NB4 (cell line): ENCODE measurements around the gene PREP.

Experiments
- DNase-seq: peaks from one replicate; pipeline ENCODE4 v3.0.0; 2010; ENCODE audit warnings: low read depth
- H3K4me3 ChIP-seq: one replicate; pipeline ENCODE4 v1.5.1; 2011; ENCODE audit warnings: mild to moderate bottlenecking, low read depth, low read length, moderate library complexity
- CTCF ChIP-seq: IDR thresholded peaks from one replicate; pipeline ENCODE4 v1.5.1; 2012; ENCODE audit warnings: low read depth, low read length
- MAX ChIP-seq: IDR thresholded peaks from 2 replicates; pipeline ENCODE4 v1.6.1; 2011; ENCODE audit warnings: low read depth, low read length
- MYC ChIP-seq: IDR thresholded peaks from 2 replicates; pipeline ENCODE4 v1.6.1; 2011; ENCODE audit warnings: low read depth, low read length
- POLR2A ChIP-seq: IDR thresholded peaks from 2 replicates; pipeline ENCODE4 v1.6.1; 2011; ENCODE audit warnings: mild to moderate bottlenecking; ENCODE audit not compliant: insufficient read length; ENCODE audit errors: extremely low read depth

The PREP gene

GRCh38 chr6:105292689-105293339 is 110.1 kb downstream of the PREP start:
- no peak overlapping the region for H3K4me3 ChIP-seq
- DNase-seq, result no peak
- TF ChIP-seq MYC (no peak), MAX (no peak), POLR2A (no peak), CTCF (no peak)

DNA sequence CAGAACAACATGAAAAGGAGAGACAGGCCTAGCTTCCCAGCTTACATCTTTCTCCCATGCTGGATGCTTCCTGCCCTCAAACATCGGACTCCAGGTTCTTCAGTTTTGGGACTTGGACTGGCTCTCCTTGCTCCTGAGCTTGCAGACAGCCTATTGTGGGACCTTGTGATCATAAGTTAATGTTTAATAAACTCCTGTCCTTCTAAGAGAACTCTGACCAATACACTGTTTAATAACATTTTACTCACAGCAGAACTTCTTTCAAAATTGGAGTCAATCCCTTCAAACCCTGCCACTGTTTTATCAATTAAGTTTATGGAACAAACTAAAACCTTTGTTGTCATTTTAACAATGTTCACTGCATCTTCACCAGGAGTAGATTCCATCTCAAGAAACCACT is 111.4 kb downstream of the PREP start:
- TF ChIP-seq MYC (no peak), POLR2A (no peak), CTCF (no peak), MAX (no peak)
- DNase-seq, result no peak
- H3K4me3 ChIP-seq, result no peak overlapping the region

DNA sequence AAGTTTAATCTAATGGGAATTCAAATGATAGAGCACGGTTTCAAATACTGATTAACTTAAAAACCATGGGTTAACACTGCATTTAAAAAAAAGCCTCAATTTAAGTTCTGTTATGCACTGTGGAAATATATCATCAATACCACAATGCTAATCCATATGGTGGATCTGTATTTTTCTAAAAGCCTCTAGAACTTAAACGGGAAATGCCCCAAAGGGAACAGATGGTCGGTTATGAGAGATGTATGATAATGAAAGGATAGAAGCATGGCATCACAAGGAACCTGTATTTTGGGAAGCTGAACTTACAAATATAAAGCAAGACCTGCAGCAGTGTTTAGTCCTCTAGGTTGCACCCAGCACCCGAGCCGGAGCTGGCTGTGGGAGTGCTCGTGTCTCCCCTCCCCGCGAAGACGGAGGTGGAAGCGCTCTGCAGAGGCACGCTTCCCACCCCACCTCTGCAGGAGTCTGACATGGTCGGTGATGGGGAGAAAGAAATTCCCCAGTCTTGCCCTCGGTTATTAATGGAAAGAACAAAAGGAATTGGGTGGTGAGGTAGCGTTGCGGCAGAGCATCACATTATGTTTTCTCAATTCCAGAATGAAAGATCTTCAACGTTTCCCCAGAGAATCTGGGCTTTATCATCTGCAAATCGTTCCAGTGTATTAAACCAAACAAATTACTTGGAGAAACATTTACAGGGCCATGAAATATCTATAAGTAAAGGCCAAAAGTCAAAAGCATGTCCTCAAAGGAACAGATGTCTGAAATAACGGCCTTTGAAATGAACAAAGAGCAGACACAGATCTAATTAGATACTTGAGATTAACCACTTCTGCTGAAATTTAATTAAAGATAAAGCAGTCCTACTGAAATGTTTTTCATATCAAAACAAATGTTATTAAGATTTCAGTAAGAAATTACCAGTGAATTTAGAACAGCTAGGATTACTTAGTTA is 120.0 kb downstream of the PREP start:
- H3K4me3 ChIP-seq, result no peak overlapping the region
- TF ChIP-seq MAX (no peak), MYC (no peak), CTCF (no peak), POLR2A (no peak)
- DNase-seq, result no peak

DNA sequence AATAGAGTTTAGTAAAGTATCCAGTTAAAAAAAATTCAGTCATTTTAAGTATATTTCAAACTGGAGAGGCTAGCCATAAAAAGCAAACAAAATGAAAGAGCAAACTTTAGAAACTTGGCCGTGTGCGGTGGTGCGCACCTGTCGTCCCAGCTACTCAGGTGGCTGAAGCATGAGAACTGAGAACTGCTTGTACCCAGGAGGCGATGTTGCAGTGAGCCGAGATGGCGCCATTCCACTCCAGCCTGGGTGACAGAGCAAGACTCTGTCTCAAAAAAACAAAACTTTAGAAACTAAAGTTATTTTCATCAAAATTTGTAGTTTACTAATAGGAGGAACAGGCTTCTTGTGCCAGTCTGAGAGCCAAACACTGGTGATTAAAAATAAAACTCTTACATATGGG is 122.8 kb downstream of the PREP start:
- H3K4me3 ChIP-seq, result no peak overlapping the region
- no peak for DNase-seq
- TF ChIP-seq MAX (no peak), CTCF (no peak), MYC (no peak), POLR2A (no peak)

- TF ChIP-seq MYC, result no peak
- no peak for TF ChIP-seq MAX
- TF ChIP-seq POLR2A, result no peak
- no peak for TF ChIP-seq CTCF
- DNase-seq, result no peak
- H3K4me3 ChIP-seq, result no peak overlapping the region
These were observed 123.4 kb downstream of the PREP start for GRCh38 chr6:105279463-105279862.
